Esophagus muscularis mucosa (tissue), 4 donors: ENCODE data around the gene PEX5L.

ENCODE experiments used
- EP300 ChIP-seq: sonication (generic); formaldehyde crosslinking; IDR thresholded peaks from one replicate; pipeline ENCODE4 v1.6.1; 2017; ENCODE audit warnings: antibody characterized with exemption
- POLR2A ChIP-seq: fragments of 450-650 bp; IDR thresholded peaks from one replicate; pipeline ENCODE4 v1.6.1; 2017; ENCODE audit warnings: antibody characterized with exemption, moderate library complexity, mild to moderate bottlenecking, low read depth
- TF ChIP-seq, protein P1 (sequence below), 3 experiments: fragments of 200-600 bp in 2 of 3; fragments of 450-650 bp in 1 of 3; sonication (generic) in 2 of 3; IDR thresholded peaks; one replicate each; pipeline ENCODE4 v1.5.1; 2017 to 2019; ENCODE audit warnings: antibody characterized with exemption in 3 of 3, mild to moderate bottlenecking in 2 of 3, moderate library complexity in 1 of 3

DNA sequence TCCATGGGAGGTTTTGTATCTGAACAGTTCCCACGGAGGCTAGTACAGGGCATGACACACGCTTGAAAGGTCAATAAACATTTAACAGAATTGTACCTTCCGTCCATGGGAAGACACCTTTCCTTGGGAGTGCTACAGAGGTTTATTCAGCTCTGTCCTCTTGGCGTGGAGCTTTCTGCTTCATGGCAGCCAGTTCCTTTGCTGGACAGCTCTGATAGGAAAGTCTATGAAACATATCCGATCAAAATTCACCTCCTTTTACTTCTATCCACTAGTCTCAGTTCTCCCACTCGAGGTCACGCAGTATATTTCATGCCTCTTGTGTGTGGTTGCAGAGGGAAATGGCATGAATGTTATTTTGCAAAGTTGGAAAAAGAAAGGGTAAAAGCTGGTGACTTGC, 91.2 kb downstream of the PEX5L start:
- TF ChIP-seq, protein P1, sequence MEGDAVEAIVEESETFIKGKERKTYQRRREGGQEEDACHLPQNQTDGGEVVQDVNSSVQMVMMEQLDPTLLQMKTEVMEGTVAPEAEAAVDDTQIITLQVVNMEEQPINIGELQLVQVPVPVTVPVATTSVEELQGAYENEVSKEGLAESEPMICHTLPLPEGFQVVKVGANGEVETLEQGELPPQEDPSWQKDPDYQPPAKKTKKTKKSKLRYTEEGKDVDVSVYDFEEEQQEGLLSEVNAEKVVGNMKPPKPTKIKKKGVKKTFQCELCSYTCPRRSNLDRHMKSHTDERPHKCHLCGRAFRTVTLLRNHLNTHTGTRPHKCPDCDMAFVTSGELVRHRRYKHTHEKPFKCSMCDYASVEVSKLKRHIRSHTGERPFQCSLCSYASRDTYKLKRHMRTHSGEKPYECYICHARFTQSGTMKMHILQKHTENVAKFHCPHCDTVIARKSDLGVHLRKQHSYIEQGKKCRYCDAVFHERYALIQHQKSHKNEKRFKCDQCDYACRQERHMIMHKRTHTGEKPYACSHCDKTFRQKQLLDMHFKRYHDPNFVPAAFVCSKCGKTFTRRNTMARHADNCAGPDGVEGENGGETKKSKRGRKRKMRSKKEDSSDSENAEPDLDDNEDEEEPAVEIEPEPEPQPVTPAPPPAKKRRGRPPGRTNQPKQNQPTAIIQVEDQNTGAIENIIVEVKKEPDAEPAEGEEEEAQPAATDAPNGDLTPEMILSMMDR (IDR thresholded peaks at IDR 0.05): no peak
- TF ChIP-seq POLR2A (no peak), EP300 (no peak)
